ENCODE results near the gene ELMO3. TPM values are rescaled to one million over a fixed set of nuclear protein-coding genes. Genes with fewer than 3 reads are reported as not detected.

The ELMO3 gene
- polyA plus RNA-seq (2012; ENCODE audit: insufficient read depth, insufficient read length, low read depth): 7.8 TPM

GRCh38 chr16:67199011-67199807 is at the start of gene ELMO3:
ELMO3 (plus strand) TSS chr16:67199131; CDS start chr16:67199327, 196 bp downstream.
- H3K36me3 ChIP-seq: peaks cover 60% of the 10 kb centered on the region
- no peak for TF ChIP-seq CTCF (IDR thresholded peaks at IDR 0.05; ENCODE audit: low read depth, low read length)
- no peak for DNase-seq
- no peaks in the 10 kb centered on the region for H3K9me3 ChIP-seq
- H3K4me3 ChIP-seq (ENCODE audit: low read depth, low read length): no peak within 1 kb of the TSS
- H3K4me1 ChIP-seq: no peaks in the 10 kb centered on the region
- no peaks in the 10 kb centered on the region for H3K27me3 ChIP-seq

GRCh38 chr16:67149276-67150046 is 49.5 kb upstream of the ELMO3 start:
- Histone ChIP-seq H3K4me1 (0 out of 2 replicates have a peak, but pooled peaks cover 2% of the 10 kb centered on the region), H3K36me3 (peaks cover 37% of the 10 kb centered on the region), H3K4me3 (ENCODE audit: low read depth, low read length) (no peak overlapping the region), H3K27me3 (no peaks in the 10 kb centered on the region), H3K9me3 (no peaks in the 10 kb centered on the region)
- peak; percentile 13 for DNase-seq
- TF ChIP-seq CTCF (IDR thresholded peaks at IDR 0.05; ENCODE audit: low read depth, low read length): no peak

GRCh38 chr16:67150047-67150832 is 48.7 kb upstream of the ELMO3 start:
- peaks cover 2% of the 10 kb centered on the region; the same call in 1 of the 2 replicates for H3K27me3 ChIP-seq
- peak; percentile 21 for TF ChIP-seq CTCF (IDR thresholded peaks at IDR 0.05; ENCODE audit: low read depth, low read length)
- H3K4me3 ChIP-seq (ENCODE audit: low read depth, low read length): peak overlapping the region; percentile 77
- peak; percentile 72 for DNase-seq
- H3K4me1 ChIP-seq: 0 out of 2 replicates have a peak, but pooled peaks cover 2% of the 10 kb centered on the region
- peaks cover 31% of the 10 kb centered on the region for H3K36me3 ChIP-seq
- no peaks in the 10 kb centered on the region for H3K9me3 ChIP-seq

GRCh38 chr16:67150833-67151396 is 48.0 kb upstream of the ELMO3 start, which contains the start of gene B3GNT9:
B3GNT9 (minus strand) TSS chr16:67150998; CDS start chr16:67150485, 513 bp downstream.
- TF ChIP-seq CTCF (IDR thresholded peaks at IDR 0.05; ENCODE audit: low read depth, low read length): no peak
- peak; percentile 76 for DNase-seq
- peaks cover 8% of the 10 kb centered on the region for H3K27me3 ChIP-seq

GRCh38 chr16:67151431-67152097 is 47.4 kb upstream of the ELMO3 start:
- H3K36me3 ChIP-seq: peaks cover 17% of the 10 kb centered on the region
- 0 out of 2 replicates have a peak, but pooled peaks cover 2% of the 10 kb centered on the region for H3K4me1 ChIP-seq
- TF ChIP-seq CTCF (IDR thresholded peaks at IDR 0.05; ENCODE audit: low read depth, low read length): no peak
- peaks cover 12% of the 10 kb centered on the region for H3K27me3 ChIP-seq
- H3K9me3 ChIP-seq: no peaks in the 10 kb centered on the region
- DNase-seq: no peak
- H3K4me3 ChIP-seq (ENCODE audit: low read depth, low read length): peak overlapping the region; percentile 77

More at GRCh38 chr16:67150833-67151396, 48.0 kb upstream of the ELMO3 start, which contains the start of gene B3GNT9:
- H3K9me3 ChIP-seq: no peaks in the 10 kb centered on the region
- 0 out of 2 replicates have a peak, but pooled peaks cover 2% of the 10 kb centered on the region for H3K4me1 ChIP-seq
- H3K36me3 ChIP-seq: peaks cover 24% of the 10 kb centered on the region
- peak within 1 kb of the TSS; percentile 77 for H3K4me3 ChIP-seq (ENCODE audit: low read depth, low read length)

Data from BE2C (cell line).